HepG2 (cell line): ENCODE data around the gene MXD1. TPM values are rescaled to one million over a fixed set of nuclear protein-coding genes. Genes with fewer than 3 reads are reported as not detected.

Experiments used
- CCAR2 ChIP-seq: fragments of 200-400 bp; formaldehyde crosslinking; optimal IDR thresholded peaks from 2 replicates; pipeline ENCODE3; 2018; ENCODE audit warnings: low read depth, mild to moderate bottlenecking, low read length, moderate library complexity
- ERF ChIP-seq: IDR thresholded peaks from 2 replicates; pipeline ENCODE4 v1.6.1; 2018; ENCODE audit warnings: missing biosample characterization, missing genetic modification reagents
- EZH2 ChIP-seq: conservative IDR thresholded peaks from 2 replicates; pipeline ENCODE4 v1.6.1; 2012; ENCODE audit warnings: mild to moderate bottlenecking, low read depth, low read length, moderate library complexity
- FOXO1 ChIP-seq: sonication (generic); formaldehyde crosslinking; IDR thresholded peaks from 2 replicates; pipeline ENCODE4 v1.4.0; 2020; ENCODE audit warnings: missing genetic modification reagents
- HOXA9 ChIP-seq: sonication (generic); formaldehyde crosslinking; IDR thresholded peaks from 2 replicates; pipeline ENCODE4 v1.8.1; 2022; ENCODE audit warnings: missing genetic modification reagents, mild to moderate bottlenecking, moderate library complexity, borderline replicate concordance
- MEIS1 ChIP-seq: sonication (generic); formaldehyde crosslinking; IDR thresholded peaks from 2 replicates; pipeline ENCODE4 v1.9.0; 2021; ENCODE audit warnings: mild to moderate bottlenecking, missing genetic modification reagents, moderate library complexity, borderline replicate concordance
- MLLT10 ChIP-seq: sonication (generic); formaldehyde crosslinking; IDR thresholded peaks from 2 replicates; pipeline ENCODE4 v1.4.0; 2020; ENCODE audit warnings: missing genetic modification reagents
- NR1H2 ChIP-seq: sonication (generic); formaldehyde crosslinking; IDR thresholded peaks from 2 replicates; pipeline ENCODE4 v1.8.1; 2022; ENCODE audit warnings: low read depth, missing genetic modification reagents, borderline replicate concordance
- NR2C2 ChIP-seq: sonication (generic); formaldehyde crosslinking; IDR thresholded peaks from 2 replicates; pipeline ENCODE4 v1.4.0; 2020; ENCODE audit warnings: missing genetic modification reagents, mild to moderate bottlenecking, moderate library complexity, borderline replicate concordance
- POGZ ChIP-seq: sonication (generic); formaldehyde crosslinking; IDR thresholded peaks from 2 replicates; pipeline ENCODE4 v1.4.0; 2020; ENCODE audit warnings: mild to moderate bottlenecking, missing genetic modification reagents
- POLR2G ChIP-seq: fragments of 200-400 bp; formaldehyde crosslinking; IDR thresholded peaks from 2 replicates; pipeline ENCODE4 v1.6.1; 2018; ENCODE audit warnings: mild to moderate bottlenecking, low read depth, low read length, moderate library complexity
- RFXANK ChIP-seq: IDR thresholded peaks from 2 replicates; pipeline ENCODE4 v1.6.1; 2016
- TARDBP ChIP-seq: sonication (generic); formaldehyde crosslinking; IDR thresholded peaks from 2 replicates; pipeline ENCODE4 v1.8.0; 2022; ENCODE audit warnings: mild to moderate bottlenecking, missing genetic modification reagents
- ZBTB42 ChIP-seq: sonication (generic); formaldehyde crosslinking; IDR thresholded peaks from 2 replicates; pipeline ENCODE4 v1.5.0; 2020; ENCODE audit warnings: mild to moderate bottlenecking, missing genetic modification reagents
- ZNF138 ChIP-seq: sonication (generic); formaldehyde crosslinking; IDR thresholded peaks from 2 replicates; pipeline ENCODE4 v1.5.0; 2020; ENCODE audit warnings: mild to moderate bottlenecking, low read depth, missing genetic modification reagents
- ZNF143 ChIP-seq: sonication (generic); formaldehyde crosslinking; IDR thresholded peaks from 2 replicates; pipeline ENCODE4 v1.4.0; 2020; ENCODE audit warnings: missing genetic modification reagents
- ZNF160 ChIP-seq: sonication (generic); formaldehyde crosslinking; IDR thresholded peaks from 2 replicates; pipeline ENCODE4 v1.8.0; 2022; ENCODE audit warnings: mild to moderate bottlenecking, inconsistent platforms, missing genetic modification reagents
- ZNF225 ChIP-seq: sonication (generic); formaldehyde crosslinking; IDR thresholded peaks from 2 replicates; pipeline ENCODE4 v1.4.0; 2020; ENCODE audit warnings: mild to moderate bottlenecking, missing genetic modification reagents
- ZNF446 ChIP-seq: sonication (generic); formaldehyde crosslinking; IDR thresholded peaks from 2 replicates; pipeline ENCODE4 v1.5.0; 2020; ENCODE audit warnings: mild to moderate bottlenecking, missing genetic modification reagents
- ZNF792 ChIP-seq: IDR thresholded peaks from 2 replicates; pipeline ENCODE4 v1.6.1; 2016
- polyA plus RNA-seq, 8 experiments: library from polyadenylated mRNA; depleted of rRNA in 3 of 8; stranded (reverse) in 7 of 8; unstranded in 1 of 8; fragments of >200 nt; fragmentation: Illumina TruSeq in 4 of 8; extraction: Trizol in 4 of 8; gene quantifications; 2 replicates each; pipeline versions ENCODE4 v1.2.1 to v1.2.3, GENCODE V29; 2011 to 2016; ENCODE audit warnings: low read depth in 4 of 8, missing spikeins in 1 of 8, mixed read lengths in 1 of 8; ENCODE audit not compliant: insufficient read depth in 1 of 8
- total RNA-seq, 5 experiments: library from RNA; depleted of rRNA; stranded (reverse); fragments of >200 nt; fragmentation: Illumina TruSeq; extraction: Trizol; gene quantifications; 2 replicates each; pipeline ENCODE4 v1.2.3, GENCODE V29; 2016; ENCODE audit warnings: low read depth in 1 of 5
- TF ChIP-seq, protein P1 (sequence below): IDR thresholded peaks from 2 replicates; pipeline ENCODE4 v1.6.1; 2016; ENCODE audit warnings: low read depth
- TF ChIP-seq, protein P2 (sequence below): sonication (generic); formaldehyde crosslinking; IDR thresholded peaks from 2 replicates; pipeline ENCODE4 v1.8.0; 2022; ENCODE audit warnings: mild to moderate bottlenecking, missing genetic modification reagents, borderline replicate concordance
- TF ChIP-seq, protein P3 (sequence below): sonication (generic); formaldehyde crosslinking; IDR thresholded peaks from 2 replicates; pipeline ENCODE4 v1.8.0; 2023; ENCODE audit warnings: mild to moderate bottlenecking, missing genetic modification reagents
- TF ChIP-seq, protein P4 (sequence below): sonication (generic); formaldehyde crosslinking; IDR thresholded peaks from 2 replicates; pipeline ENCODE4 v1.4.0; 2020; ENCODE audit warnings: mild to moderate bottlenecking, missing genetic modification reagents
- TF ChIP-seq, protein P5 (sequence below): sonication (generic); formaldehyde crosslinking; conservative IDR thresholded peaks from 2 replicates; pipeline ENCODE4 v1.8.0; 2022; ENCODE audit warnings: missing genetic modification reagents

The MXD1 gene
- total and polyA plus RNA-seq, 2 of the 13 experiments (the other 11 are each of a cell fraction or from before 2014, with no cell fraction given), result 6.4 to 14.9 TPM

DNA sequence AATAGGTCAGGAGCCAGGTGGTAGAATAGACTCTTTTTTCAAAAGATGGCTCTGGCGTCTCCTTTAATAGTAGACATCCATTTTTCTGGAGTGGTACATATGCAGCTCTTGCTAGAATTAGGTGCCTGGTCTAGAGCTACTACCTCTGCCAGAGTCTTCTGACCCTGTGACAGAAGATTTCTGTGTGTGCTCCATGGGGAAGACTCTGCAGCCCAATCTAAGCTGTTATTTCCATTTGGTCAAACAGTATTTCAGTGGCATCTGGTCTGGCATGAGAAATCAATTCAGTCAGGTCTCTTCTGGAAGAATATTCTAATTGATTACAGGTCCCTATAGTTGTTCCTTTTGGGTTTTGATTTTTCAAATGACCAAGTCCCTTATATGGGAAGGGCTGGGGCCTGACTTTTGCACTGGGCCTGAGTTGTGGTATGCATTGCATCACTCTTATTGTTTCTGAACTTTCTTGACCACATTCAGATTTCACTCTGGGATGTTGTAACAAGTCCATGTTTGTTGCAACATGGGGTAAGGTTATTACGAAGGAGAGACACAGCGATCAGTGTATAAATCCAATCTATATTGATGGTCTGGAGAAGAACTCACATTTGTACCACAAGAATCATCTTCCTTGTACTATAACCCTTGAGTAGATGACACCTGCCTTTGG, 12.1 kb downstream of the MXD1 start (continued):
- TF ChIP-seq, protein P1, sequence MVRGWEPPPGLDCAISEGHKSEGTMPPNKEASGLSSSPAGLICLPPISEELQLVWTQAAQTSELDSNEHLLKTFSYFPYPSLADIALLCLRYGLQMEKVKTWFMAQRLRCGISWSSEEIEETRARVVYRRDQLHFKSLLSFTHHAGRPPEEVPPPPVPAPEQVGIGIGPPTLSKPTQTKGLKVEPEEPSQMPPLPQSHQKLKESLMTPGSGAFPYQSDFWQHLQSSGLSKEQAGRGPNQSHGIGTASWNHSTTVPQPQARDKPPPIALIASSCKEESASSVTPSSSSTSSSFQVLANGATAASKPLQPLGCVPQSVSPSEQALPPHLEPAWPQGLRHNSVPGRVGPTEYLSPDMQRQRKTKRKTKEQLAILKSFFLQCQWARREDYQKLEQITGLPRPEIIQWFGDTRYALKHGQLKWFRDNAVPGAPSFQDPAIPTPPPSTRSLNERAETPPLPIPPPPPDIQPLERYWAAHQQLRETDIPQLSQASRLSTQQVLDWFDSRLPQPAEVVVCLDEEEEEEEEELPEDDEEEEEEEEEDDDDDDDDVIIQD (CRISPR knock-in tag), result 0 out of 2 replicates have a peak, but pooled peaks have one; percentile 61
- TF ChIP-seq POGZ (CRISPR knock-in tag) (peak; percentile 58; the same call in 1 of the 2 replicates), POLR2G (no peak), RFXANK (CRISPR knock-in tag) (no peak), TARDBP (CRISPR knock-in tag) (peak; percentile 49; the same call in 1 of the 2 replicates), MEIS1 (CRISPR knock-in tag) (no peak), ZNF143 (no peak), NR1H2 (CRISPR knock-in tag) (no peak), EZH2 (no peak), ZNF792 (CRISPR knock-in tag) (no peak), FOXO1 (CRISPR knock-in tag) (peak; percentile 25; the same call in 1 of the 2 replicates), ZBTB42 (no peak), ZNF225 (CRISPR knock-in tag) (no peak), ZNF446 (CRISPR knock-in tag) (no peak), ZNF138 (CRISPR knock-in tag) (no peak), CCAR2 (no peak), ERF (no peak), ZNF160 (CRISPR knock-in tag) (no peak), MLLT10 (no peak), HOXA9 (no peak), NR2C2 (CRISPR knock-in tag) (peak; percentile 66)
- TF ChIP-seq, protein P2, sequence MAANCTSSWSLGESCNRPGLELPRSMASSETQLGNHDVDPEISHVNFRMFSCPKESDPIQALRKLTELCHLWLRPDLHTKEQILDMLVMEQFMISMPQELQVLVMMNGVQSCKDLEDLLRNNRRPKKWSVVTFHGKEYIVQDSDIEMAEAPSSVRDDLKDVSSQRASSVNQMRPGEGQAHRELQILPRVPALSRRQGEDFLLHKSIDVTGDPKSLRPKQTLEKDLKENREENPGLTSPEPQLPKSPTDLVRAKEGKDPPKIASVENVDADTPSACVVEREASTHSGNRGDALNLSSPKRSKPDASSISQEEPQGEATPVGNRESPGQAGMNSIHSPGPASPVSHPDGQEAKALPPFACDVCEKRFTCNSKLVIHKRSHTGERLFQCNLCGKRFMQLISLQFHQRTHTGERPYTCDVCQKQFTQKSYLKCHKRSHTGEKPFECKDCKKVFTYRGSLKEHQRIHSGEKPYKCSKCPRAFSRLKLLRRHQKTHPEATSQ (CRISPR knock-in tag), result no peak
- TF ChIP-seq, protein P3, sequence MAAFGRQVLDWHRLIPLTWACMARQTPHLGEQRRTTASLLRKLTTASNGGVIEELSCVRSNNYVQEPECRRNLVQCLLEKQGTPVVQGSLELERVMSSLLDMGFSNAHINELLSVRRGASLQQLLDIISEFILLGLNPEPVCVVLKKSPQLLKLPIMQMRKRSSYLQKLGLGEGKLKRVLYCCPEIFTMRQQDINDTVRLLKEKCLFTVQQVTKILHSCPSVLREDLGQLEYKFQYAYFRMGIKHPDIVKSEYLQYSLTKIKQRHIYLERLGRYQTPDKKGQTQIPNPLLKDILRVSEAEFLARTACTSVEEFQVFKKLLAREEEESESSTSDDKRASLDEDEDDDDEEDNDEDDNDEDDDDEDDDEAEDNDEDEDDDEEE (CRISPR knock-in tag), result no peak
- TF ChIP-seq, protein P4, sequence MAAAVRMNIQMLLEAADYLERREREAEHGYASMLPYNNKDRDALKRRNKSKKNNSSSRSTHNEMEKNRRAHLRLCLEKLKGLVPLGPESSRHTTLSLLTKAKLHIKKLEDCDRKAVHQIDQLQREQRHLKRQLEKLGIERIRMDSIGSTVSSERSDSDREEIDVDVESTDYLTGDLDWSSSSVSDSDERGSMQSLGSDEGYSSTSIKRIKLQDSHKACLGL (CRISPR knock-in tag), result no peak
- TF ChIP-seq, protein P5, sequence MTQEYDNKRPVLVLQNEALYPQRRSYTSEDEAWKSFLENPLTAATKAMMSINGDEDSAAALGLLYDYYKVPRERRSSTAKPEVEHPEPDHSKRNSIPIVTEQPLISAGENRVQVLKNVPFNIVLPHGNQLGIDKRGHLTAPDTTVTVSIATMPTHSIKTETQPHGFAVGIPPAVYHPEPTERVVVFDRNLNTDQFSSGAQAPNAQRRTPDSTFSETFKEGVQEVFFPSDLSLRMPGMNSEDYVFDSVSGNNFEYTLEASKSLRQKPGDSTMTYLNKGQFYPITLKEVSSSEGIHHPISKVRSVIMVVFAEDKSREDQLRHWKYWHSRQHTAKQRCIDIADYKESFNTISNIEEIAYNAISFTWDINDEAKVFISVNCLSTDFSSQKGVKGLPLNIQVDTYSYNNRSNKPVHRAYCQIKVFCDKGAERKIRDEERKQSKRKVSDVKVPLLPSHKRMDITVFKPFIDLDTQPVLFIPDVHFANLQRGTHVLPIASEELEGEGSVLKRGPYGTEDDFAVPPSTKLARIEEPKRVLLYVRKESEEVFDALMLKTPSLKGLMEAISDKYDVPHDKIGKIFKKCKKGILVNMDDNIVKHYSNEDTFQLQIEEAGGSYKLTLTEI (CRISPR knock-in tag), result no peak
